ENCODE measurements around the gene PNKD. TPM values are rescaled to one million over a fixed set of nuclear protein-coding genes. Genes with fewer than 3 reads are reported as not detected.
A peak's percentile ranks its signal among the peaks of the same experiment; 100 is the strongest.

Gene PNKD
- total RNA-seq, 1 experiment from 2014 or later: 57.7 TPM

DNA sequence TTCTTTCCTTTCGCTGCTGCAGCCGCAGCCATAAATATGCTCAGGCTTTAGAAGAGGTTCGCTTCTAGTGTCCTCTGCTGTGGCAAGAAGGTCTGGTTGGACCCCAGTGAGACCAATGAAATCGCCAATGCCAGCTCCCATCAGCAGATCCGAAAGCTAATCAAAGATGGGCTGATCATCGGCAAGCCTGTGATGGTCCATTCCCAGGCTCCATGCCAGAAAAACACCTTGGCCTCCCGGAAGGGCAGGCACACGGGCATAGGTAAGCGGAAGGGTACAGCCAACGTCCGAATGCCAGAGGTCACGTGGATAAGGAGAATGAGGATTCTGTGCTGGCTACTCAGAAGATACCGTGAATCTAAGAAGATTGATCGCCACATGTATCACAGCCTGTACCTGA is 83.7 kb downstream of the PNKD start:
- no peaks in the 10 kb centered on the region for H3K4me1 ChIP-seq (replicated peaks)
- H3K9me3 ChIP-seq (replicated peaks): no peaks in the 10 kb centered on the region; the same call in 1 of the 2 replicates
- H3K36me3 ChIP-seq: no peaks in the 10 kb centered on the region
- no peaks in the 10 kb centered on the region for H3K27me3 ChIP-seq (replicated peaks)
- H3K4me3 ChIP-seq: no peak overlapping the region
- no peak for DNase-seq (ENCODE audit: low read depth in 1 of 2, low spot score in 2 of 2)
- H3K27ac ChIP-seq: no peak overlapping the region

DNA sequence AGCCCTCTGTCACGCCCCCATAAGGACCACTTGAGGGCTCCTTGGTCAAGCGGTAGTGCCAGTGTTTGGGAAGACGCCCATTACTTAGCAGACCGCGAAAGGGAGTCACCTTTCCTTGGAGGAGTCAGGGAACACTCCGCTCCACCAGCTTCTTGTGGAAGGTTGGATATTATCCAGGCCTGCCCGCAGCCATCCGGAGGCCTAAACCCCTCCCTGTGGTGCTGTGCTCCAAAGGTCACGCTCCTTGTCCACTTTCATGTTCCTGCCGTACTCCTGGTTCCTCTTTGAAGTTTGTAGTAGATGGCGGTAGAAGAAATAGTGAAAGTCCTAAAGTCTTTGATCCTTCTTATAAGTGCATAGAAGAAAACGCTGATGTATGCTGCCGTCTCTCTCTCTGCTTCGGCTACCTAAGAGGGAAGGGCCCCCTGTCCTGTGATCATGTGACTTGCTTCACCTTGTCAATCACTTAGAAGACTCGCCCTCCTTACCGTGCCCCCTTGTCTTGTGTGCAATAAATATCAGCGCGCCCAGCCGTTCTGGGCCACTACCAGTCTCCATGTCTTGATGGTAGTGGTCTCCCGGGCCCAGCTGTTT is 84.6 kb downstream of the PNKD start:
- Histone ChIP-seq H3K27me3 (replicated peaks) (no peaks in the 10 kb centered on the region), H3K4me1 (replicated peaks) (no peaks in the 10 kb centered on the region), H3K4me3 (no peak overlapping the region), H3K9me3 (replicated peaks) (no peaks in the 10 kb centered on the region; the same call in 1 of the 2 replicates), H3K36me3 (no peaks in the 10 kb centered on the region), H3K27ac (no peak overlapping the region)
- DNase-seq (ENCODE audit: low read depth in 1 of 2, low spot score in 2 of 2): no peak

DNA sequence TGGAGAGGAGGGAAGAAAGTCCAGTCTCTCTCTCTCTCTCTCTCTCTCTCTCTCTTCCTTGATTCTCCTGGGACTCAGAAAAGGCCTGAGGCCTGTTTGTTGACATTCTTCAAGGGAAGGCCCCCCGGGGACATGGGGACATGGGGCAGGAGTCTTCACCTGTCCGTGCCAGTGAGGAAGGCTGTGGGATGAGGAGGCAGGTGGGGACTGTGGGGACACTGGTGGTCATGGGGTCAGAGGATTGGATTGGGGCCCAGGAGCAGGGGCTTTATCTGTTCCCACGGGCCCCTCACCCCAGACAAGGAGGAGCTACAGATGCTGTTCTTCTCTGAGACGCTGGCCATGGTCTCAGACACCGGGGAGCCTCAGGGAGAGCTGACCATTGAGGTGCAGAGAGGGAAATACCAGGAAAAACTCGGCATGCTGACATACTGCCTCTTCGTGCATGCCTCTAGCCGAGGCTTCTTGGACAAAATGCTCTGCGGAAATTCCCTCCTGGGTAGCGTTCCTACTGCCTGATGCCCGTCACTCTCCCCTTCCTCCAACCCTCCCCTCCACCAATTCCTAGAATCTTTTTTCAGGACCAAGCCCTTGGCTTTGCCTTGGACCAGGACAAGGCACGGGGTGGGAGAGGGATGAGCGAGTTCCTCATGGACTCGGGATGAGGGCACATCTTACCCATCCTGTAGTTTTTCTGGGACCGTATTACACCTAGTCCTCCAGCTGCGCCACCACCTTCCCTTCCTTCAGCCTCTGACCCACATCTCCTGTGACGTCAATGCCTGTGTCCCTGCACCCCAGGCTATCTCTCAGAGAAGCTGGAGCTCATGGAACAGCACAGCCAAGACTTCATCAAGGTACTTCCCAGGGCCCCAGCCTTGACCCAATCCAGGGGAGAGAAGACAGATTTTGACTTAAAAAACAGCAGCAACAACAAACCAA is 87.2 kb downstream of the PNKD start:
- H3K4me1 ChIP-seq (replicated peaks): no peaks in the 10 kb centered on the region
- no peak overlapping the region for H3K27ac ChIP-seq
- H3K4me3 ChIP-seq: no peak overlapping the region
- H3K9me3 ChIP-seq (replicated peaks): no peaks in the 10 kb centered on the region
- DNase-seq (ENCODE audit: low read depth in 1 of 2, low spot score in 2 of 2): no peak
- no peaks in the 10 kb centered on the region for H3K27me3 ChIP-seq (replicated peaks)
- no peaks in the 10 kb centered on the region for H3K36me3 ChIP-seq

DNA sequence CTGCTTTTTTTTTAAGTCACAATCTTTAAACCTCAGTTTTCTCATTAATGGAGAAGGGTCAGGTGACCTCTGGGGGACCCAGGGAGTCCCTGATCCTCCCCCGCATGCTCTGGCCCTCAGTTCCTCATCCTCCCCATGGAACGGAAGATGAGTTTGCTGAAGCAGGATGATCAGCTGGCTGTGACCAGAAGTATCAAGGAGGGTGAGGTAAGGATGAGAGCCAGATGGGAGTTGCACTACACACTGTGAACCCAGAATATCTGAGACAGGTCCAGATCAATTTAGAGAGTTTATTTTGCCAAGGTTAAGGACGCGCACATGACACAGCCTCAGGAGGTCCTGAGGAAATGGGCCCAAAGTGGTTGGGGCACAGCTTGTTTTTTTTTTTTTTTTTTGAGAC is 90.1 kb downstream of the PNKD start:
- no peaks in the 10 kb centered on the region for H3K36me3 ChIP-seq
- no peaks in the 10 kb centered on the region for H3K9me3 ChIP-seq (replicated peaks)
- no peak for DNase-seq (ENCODE audit: low read depth in 1 of 2, low spot score in 2 of 2)
- no peak overlapping the region for H3K27ac ChIP-seq
- no peaks in the 10 kb centered on the region for H3K27me3 ChIP-seq (replicated peaks)
- no peak overlapping the region for H3K4me3 ChIP-seq
- H3K4me1 ChIP-seq (replicated peaks): no peaks in the 10 kb centered on the region

GRCh38 chr2:218362606-218363005 is 92.3 kb downstream of the PNKD start:
- Histone ChIP-seq H3K27ac (no peak overlapping the region), H3K9me3 (replicated peaks) (peaks cover 4% of the 10 kb centered on the region), H3K27me3 (replicated peaks) (no peaks in the 10 kb centered on the region), H3K36me3 (no peaks in the 10 kb centered on the region), H3K4me1 (replicated peaks) (peaks cover 2% of the 10 kb centered on the region; the same call in 1 of the 2 replicates), H3K4me3 (no peak overlapping the region)
- DNase-seq (ENCODE audit: low read depth in 1 of 2, low spot score in 2 of 2): no peak

- H3K36me3 ChIP-seq: no peaks in the 10 kb centered on the region
- peaks cover 6% of the 10 kb centered on the region; the same call in 1 of the 2 replicates for H3K4me1 ChIP-seq (replicated peaks)
- DNase-seq (ENCODE audit: low read depth in 1 of 2, low spot score in 2 of 2): no peak
- H3K27me3 ChIP-seq (replicated peaks): 0 out of 2 replicates have a peak, but pooled peaks cover 2% of the 10 kb centered on the region
- no peak overlapping the region for H3K4me3 ChIP-seq
- H3K9me3 ChIP-seq (replicated peaks): peaks cover 9% of the 10 kb centered on the region
- H3K27ac ChIP-seq: no peak overlapping the region
These were observed 93.4 kb downstream of the PNKD start for GRCh38 chr2:218363736-218364135.

- no peak for DNase-seq (ENCODE audit: low read depth in 1 of 2, low spot score in 2 of 2)
- H3K9me3 ChIP-seq (replicated peaks): peaks cover 9% of the 10 kb centered on the region
- no peak overlapping the region for H3K4me3 ChIP-seq
- H3K27ac ChIP-seq: no peak overlapping the region
- no peaks in the 10 kb centered on the region for H3K36me3 ChIP-seq
- peaks cover 6% of the 10 kb centered on the region; the same call in 1 of the 2 replicates for H3K4me1 ChIP-seq (replicated peaks)
- 0 out of 2 replicates have a peak, but pooled peaks cover 2% of the 10 kb centered on the region for H3K27me3 ChIP-seq (replicated peaks)
These were observed 93.9 kb downstream of the PNKD start for GRCh38 chr2:218364196-218364595.

DNA sequence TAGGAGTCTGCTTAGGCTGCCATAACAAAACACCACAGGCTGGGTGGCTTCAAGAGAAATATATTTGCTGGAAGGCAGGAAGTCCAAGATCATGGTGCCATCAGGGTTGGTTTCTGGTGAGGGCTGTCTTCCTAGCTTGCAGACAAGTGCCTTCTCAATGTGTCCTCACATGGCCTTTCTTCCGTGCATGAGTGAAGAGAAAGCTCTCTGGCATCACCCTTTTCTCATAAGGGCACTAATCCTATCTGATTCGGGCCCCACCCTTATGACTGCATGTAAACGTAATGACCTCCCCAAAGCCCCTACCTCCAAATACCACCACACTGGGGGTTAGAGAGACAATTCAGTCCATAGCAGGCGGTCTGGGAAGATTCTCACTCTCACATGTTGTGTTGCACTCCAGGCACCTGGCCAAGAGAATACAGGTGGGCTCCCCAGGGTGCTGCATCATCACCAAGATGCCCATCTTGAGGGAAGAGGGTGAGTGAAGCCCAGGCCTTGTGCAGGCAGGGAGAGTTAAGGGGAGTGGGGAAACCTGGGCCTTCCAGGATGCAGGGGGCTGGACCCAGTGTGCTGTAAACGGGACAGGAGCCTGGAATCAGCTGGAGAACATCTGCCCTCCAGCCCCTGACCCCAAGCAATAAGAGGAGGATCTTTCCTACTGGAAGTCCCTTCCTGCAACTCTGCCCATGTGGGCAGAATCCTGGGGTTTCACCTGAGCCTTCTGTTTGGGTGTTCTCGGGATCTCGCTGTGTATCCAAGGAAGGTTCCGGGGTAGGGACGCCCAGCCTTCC is 96.5 kb downstream of the PNKD start:
- DNase-seq (ENCODE audit: low read depth in 1 of 2, low spot score in 2 of 2): no peak
- Histone ChIP-seq H3K27me3 (replicated peaks) (0 out of 2 replicates have a peak, but pooled peaks cover 2% of the 10 kb centered on the region), H3K27ac (no peak overlapping the region), H3K4me1 (replicated peaks) (peaks cover 6% of the 10 kb centered on the region; the same call in 1 of the 2 replicates), H3K4me3 (no peak overlapping the region), H3K9me3 (replicated peaks) (peaks cover 9% of the 10 kb centered on the region), H3K36me3 (no peaks in the 10 kb centered on the region)

GRCh38 chr2:218367415-218368149 is 97.3 kb downstream of the PNKD start:
- Histone ChIP-seq H3K4me3 (peak overlapping the region; percentile 35), H3K27me3 (replicated peaks) (0 out of 2 replicates have a peak, but pooled peaks cover 2% of the 10 kb centered on the region), H3K27ac (no peak overlapping the region), H3K4me1 (replicated peaks) (peaks cover 6% of the 10 kb centered on the region; the same call in 1 of the 2 replicates), H3K36me3 (no peaks in the 10 kb centered on the region), H3K9me3 (replicated peaks) (peaks cover 9% of the 10 kb centered on the region)
- DNase-seq (ENCODE audit: low read depth in 1 of 2, low spot score in 2 of 2): peak; percentile 23 to 63

DNA sequence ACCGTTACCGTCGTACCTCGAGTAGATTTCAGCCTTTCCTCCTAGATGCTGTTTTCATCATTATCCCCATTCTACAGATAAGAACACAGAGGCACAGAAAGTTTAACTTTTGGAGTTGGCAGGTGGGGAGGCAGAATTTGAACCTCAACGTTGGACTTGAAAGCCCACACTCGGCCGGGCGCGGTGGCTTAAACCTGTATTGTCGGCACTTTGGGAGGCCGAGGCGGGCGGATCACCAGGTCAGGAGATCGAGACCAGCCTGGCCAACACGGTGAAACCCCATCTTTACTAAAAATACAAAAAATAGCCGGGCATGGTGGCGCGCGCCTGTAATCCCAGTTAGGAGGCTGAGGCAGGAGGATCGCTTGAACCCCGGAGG is 97.8 kb downstream of the PNKD start:
- H3K36me3 ChIP-seq: no peaks in the 10 kb centered on the region
- peaks cover 6% of the 10 kb centered on the region; the same call in 1 of the 2 replicates for H3K4me1 ChIP-seq (replicated peaks)
- DNase-seq (ENCODE audit: low read depth in 1 of 2, low spot score in 2 of 2): no peak
- H3K27ac ChIP-seq: no peak overlapping the region
- peaks cover 9% of the 10 kb centered on the region for H3K9me3 ChIP-seq (replicated peaks)
- H3K27me3 ChIP-seq (replicated peaks): 0 out of 2 replicates have a peak, but pooled peaks cover 2% of the 10 kb centered on the region
- H3K4me3 ChIP-seq: peak overlapping the region; percentile 35

DNA sequence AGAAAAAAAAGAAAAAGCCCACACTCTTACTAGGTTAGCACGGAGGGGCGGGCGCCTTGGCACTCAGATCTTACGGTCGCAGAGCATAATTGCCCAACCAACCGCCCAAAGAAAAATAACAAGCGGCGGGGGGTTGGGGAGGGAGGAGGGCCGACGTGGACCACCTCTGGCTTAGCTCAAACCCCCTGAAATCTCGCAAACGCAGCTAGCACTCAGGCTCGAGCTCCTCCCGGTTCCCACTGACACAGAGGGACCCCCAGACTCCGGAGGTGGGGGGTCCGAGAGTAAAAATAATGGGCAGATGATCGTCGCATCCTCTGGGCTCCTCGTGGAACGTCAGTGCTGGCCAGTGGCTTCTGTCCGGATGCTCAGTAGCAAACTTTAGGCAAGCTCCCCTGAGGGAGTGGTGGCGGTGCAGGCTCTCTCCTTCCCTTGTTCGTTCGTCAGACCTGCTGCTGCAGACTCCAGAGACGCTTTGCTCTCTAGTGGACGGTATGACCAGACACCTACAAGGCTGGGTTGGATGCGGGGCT is 98.4 kb downstream of the PNKD start:
- H3K36me3 ChIP-seq: no peaks in the 10 kb centered on the region
- peaks cover 6% of the 10 kb centered on the region; the same call in 1 of the 2 replicates for H3K4me1 ChIP-seq (replicated peaks)
- no peak overlapping the region for H3K27ac ChIP-seq
- peaks cover 9% of the 10 kb centered on the region for H3K9me3 ChIP-seq (replicated peaks)
- H3K4me3 ChIP-seq: no peak overlapping the region
- no peak for DNase-seq (ENCODE audit: low read depth in 1 of 2, low spot score in 2 of 2)
- H3K27me3 ChIP-seq (replicated peaks): 0 out of 2 replicates have a peak, but pooled peaks cover 2% of the 10 kb centered on the region

DNA sequence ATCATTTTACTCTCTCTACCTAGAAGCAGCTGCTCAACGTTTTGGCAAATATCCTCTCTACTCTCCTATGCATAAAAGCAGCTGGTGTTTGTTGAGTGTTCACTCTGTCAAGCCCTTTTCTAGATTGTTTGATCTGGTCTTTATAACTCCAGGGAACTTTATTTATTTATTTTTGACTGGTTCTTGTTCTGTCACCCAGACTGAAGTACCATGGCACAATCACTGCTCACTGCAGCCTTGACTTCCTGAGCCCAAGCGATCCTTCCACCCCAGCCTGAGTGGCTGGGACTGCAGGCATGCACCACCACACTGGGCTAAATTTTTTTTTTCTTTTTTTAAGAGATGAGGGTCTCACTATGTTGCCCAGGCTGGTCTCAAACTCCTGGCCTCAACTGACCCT is 99.0 kb downstream of the PNKD start:
- Histone ChIP-seq H3K4me1 (replicated peaks) (peaks cover 6% of the 10 kb centered on the region; the same call in 1 of the 2 replicates), H3K27ac (no peak overlapping the region)
- DNase-seq (ENCODE audit: low read depth in 1 of 2, low spot score in 2 of 2): no peak

More for the DNA sequence above, 99.0 kb downstream of the PNKD start:
- 0 out of 2 replicates have a peak, but pooled peaks cover 2% of the 10 kb centered on the region for H3K27me3 ChIP-seq (replicated peaks)
- H3K36me3 ChIP-seq: no peaks in the 10 kb centered on the region
- peaks cover 9% of the 10 kb centered on the region for H3K9me3 ChIP-seq (replicated peaks)
- no peak overlapping the region for H3K4me3 ChIP-seq

All from SJSA1 (cell line).